Activated CD4-positive, CD25-positive, alpha-beta regulatory T cell treated with anti-CD3 and anti-CD28 coated beads, Interleukin-2, amount 50 U/mL, for 16 hours (primary cell): ENCODE data around the gene GPC6.
"Not testable (repeated sequence)": the region's sequence is repeated elsewhere in the genome, so short reads cannot be mapped to it uniquely, and the experiment has no call there.

Experiments
- DNase-seq: peaks from one replicate; pipeline ENCODE4 v3.0.0-alpha.2; 2020; ENCODE audit warnings: low read depth, low spot score

The GPC6 gene

GRCh38 chr13:94198681-94199080 is 972.1 kb downstream of the GPC6 start:
- no peak for DNase-seq

- no peak for DNase-seq
These were observed 972.5 kb downstream of the GPC6 start for GRCh38 chr13:94199135-94199534.

- no peak for DNase-seq
These were observed 974.4 kb downstream of the GPC6 start for GRCh38 chr13:94201022-94201421.

GRCh38 chr13:94204163-94204562 is 977.6 kb downstream of the GPC6 start:
- no peak for DNase-seq

- no peak for DNase-seq
These were observed 978.3 kb downstream of the GPC6 start for GRCh38 chr13:94204946-94205345.

- no peak for DNase-seq
These were observed 979.3 kb downstream of the GPC6 start for GRCh38 chr13:94205896-94206295.

- DNase-seq: no peak
These were observed 982.5 kb downstream of the GPC6 start for GRCh38 chr13:94209117-94209516.

GRCh38 chr13:94209913-94210312 is 983.3 kb downstream of the GPC6 start:
- not testable (repeated sequence) for DNase-seq

- DNase-seq: no peak
These were observed 984.2 kb downstream of the GPC6 start for GRCh38 chr13:94210816-94211215.

- DNase-seq: no peak
These were observed 985.6 kb downstream of the GPC6 start for GRCh38 chr13:94212196-94212595.

GRCh38 chr13:94214121-94214520 is 987.5 kb downstream of the GPC6 start:
- DNase-seq: no peak

GRCh38 chr13:94214975-94215374 is 988.4 kb downstream of the GPC6 start:
- DNase-seq: no peak

GRCh38 chr13:94216476-94216875 is 989.9 kb downstream of the GPC6 start:
- no peak for DNase-seq

GRCh38 chr13:94217370-94217769 is 990.8 kb downstream of the GPC6 start:
- DNase-seq: no peak

GRCh38 chr13:94218537-94218936 is 991.9 kb downstream of the GPC6 start:
- no peak for DNase-seq

GRCh38 chr13:94218951-94219350 is 992.3 kb downstream of the GPC6 start:
- DNase-seq: no peak

- DNase-seq: no peak
These were observed 998.1 kb downstream of the GPC6 start for GRCh38 chr13:94224670-94225069.

- no peak for DNase-seq
These were observed 1000.8 kb downstream of the GPC6 start for GRCh38 chr13:94227255-94227879.

- DNase-seq: no peak
These were observed 1002.2 kb downstream of the GPC6 start for GRCh38 chr13:94228763-94229162.

- no peak for DNase-seq
These were observed 1005.7 kb downstream of the GPC6 start for GRCh38 chr13:94232161-94232950.

GRCh38 chr13:94232956-94233355 is 1006.3 kb downstream of the GPC6 start:
- no peak for DNase-seq

- no peak for DNase-seq
These were observed 1006.8 kb downstream of the GPC6 start for GRCh38 chr13:94233401-94233800.

GRCh38 chr13:94233837-94234236 is 1007.2 kb downstream of the GPC6 start:
- DNase-seq: no peak
